Stimulated activated CD4-positive, alpha-beta T cell treated with anti-CD3 and anti-CD28 coated beads, Interleukin-4, amount 100 ng/mL, for 1 hour (primary cell): ENCODE results near the gene ADD3.
"Not testable (repeated sequence)": the region's sequence is repeated elsewhere in the genome, so short reads cannot be mapped to it uniquely, and the experiment has no call there.

Experiments used
- DNase-seq: peaks from one replicate; pipeline ENCODE4 v3.0.0-alpha.2; 2020

The ADD3 gene

DNA sequence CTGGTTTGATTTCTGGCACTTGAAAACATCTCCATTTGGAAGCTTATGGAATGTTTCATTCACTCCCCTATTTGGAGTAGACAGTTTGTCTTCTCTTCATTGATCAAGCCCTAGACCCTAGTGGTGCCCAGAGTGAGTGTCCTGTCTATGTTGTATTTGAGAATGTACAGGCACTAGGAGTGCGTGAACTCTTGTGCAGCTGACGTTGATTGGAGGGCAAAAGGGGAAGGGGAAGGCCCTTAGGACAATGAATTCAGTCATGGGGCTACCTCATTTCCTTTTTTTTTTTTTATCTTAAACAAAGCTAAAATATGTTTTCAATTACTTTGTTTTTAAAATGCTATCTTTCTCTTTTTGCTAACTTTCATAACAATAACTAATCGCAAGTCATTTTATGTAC, 66.5 kb downstream of the ADD3 start:
- DNase-seq = no peak

DNA sequence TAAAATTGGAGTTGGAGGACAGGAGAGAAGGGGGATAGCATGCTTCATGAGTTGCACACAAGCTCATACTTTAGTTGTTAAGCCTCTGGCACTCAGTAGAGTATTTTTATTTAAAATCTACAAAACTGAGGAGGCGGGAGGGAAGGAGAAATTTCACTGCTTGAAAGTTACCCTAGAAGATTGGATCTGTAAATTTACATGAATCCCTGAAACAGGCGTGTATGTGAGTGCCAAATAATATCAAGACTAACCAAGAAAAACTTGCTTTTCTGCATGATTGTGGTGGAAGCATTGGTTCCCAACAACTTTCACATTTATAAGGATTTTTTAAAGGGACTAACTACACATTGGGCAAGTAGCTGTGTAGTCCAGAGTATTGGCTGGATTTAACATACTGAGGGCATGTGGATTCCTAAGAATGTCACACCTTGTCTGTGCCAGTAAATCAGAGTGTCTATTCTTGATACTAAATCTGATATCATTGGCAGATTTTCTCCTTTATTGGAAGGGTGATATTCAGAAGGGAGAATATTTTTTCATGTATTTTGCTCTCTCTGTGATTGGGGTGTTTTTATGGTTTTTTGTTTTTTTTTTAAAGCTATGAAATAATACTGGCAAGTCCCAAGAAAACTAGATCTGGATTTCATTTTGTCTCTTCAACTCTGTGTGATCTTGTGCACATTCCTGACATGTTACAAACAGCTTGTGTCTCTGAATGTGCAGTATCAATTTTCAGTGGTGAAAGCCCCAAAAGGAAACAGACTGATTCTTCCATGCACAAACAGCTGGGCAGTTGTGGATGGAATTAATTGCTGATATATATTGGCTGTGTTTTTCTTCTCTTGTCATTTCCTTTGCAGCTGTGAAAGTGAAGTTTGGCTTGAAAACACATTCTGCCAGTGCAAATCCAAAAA, 67.2 kb downstream of the ADD3 start:
- DNase-seq = no peak

DNA sequence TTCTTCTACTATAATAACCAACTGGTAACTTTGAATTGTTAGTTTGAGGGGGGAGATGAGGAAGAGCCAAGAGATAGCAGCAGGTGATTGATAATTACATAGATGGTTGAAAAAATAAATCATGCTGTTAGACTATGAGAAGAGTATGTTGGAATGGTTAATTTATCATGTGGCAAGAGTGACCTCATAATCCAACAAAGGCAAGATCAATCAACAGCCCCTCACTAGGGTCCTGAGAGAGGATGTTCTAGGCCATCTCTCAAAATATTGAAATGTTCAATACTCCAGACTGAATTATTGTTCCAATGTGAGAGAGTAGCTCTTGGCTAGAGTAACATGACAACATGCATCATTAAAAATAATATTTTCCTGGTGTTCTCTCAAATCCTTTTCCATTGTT, 67.9 kb downstream of the ADD3 start:
- DNase-seq = no peak

DNA sequence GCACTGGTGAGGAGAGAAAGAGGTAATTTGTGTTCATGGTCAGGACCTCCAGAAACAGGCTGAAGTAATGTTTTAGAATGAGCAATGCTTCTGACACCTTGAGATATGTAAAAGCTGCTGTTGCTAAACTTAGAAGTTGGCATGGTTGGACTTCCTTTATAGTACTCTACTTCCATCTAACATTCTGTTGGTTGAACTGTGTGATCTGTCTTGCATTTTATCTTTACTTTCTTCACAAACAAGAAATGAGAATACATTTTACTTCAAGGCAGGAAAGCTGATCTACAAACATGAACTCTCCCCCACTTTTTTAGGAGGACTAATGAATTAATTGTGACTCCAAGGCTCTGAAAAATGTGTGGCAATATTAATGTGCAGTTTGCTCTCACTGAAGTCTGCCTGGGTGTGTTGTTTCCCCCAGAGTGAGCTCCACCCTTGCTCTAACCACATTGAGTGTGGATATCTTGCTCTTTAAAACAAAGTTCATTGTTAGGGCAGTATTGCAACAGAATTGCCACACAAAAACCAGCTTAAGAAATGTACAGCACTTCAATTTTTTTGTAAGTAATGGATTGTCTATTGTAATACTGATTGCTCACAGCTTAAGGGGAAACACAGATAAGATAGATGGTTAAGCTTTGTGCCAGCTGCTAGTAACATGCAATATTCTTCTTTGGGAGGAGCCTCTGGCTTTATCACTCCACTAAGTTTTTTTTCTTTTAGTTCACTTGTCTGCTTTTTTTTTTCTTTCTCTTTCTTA, 69.0 kb downstream of the ADD3 start:
- DNase-seq = no peak

DNA sequence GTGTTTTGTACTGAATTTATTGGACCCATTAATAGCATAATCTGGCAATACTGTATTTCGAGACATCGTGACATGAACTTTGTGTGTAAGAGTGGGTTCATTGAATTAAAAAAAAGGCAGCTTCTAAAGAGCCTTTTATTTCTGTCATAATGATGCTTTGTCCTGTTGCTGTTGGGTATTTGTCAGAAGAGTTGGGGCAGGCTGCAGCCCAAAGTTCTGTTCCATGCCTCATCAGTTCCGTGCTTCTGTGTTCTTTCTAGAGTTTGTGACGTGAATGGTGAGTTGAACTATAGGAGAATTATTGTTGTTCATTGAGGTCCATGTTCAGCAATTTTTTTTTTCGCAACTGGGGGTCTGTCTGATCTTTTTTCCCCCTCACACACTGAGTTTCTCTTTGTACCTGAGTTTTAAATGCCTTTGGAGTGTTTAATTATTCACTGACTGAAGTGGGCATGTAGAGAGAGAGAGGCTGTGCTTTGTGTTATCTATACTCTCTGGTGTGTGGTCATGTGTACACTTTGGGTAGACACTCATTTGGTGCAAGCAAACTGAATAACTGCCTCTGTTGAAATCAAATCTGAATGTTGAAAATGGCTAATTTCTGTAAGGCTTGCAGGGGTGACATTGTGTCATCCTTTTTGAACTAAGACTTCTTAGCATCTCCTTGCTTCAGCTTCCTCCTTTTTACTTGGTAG, 69.8 kb downstream of the ADD3 start:
- no peak for DNase-seq

DNA sequence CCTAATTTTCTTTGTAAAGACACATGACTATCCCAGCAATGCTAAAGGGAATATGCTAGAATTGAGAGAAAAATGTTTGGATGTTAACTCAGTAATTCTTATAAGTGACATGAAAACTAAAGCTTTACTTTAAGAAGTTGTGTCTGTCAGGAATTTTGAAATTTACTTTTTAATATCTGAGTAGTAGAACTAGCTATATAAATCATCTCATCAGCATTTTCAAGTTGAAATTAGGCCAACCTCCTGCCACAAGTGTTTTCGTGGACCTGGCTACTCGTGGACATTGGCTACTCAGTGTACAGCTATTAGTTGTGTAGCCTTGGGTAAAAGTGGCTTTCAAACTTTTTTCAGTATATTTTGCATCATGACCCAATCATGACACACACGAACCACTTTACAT, 70.5 kb downstream of the ADD3 start:
- no peak for DNase-seq

DNA sequence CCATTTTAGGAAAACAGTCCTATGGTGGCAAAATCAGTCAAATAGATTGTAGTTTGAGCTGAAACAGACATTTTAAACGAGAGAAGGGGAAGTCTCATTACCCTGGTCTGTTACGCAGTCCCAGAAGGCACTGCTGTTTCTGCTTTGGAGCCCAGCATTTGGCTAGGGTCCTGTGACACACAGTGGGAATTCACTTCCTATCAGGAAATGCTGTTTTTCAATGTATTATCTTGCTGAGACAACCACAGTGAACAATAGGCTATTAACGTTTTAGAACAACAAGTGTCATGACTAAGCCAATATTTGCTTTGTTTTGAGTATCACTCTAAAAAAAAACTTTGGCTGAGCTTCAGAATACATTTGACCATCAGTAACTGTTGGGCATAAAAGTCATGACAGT, 74.1 kb downstream of the ADD3 start:
- DNase-seq = no peak

DNA sequence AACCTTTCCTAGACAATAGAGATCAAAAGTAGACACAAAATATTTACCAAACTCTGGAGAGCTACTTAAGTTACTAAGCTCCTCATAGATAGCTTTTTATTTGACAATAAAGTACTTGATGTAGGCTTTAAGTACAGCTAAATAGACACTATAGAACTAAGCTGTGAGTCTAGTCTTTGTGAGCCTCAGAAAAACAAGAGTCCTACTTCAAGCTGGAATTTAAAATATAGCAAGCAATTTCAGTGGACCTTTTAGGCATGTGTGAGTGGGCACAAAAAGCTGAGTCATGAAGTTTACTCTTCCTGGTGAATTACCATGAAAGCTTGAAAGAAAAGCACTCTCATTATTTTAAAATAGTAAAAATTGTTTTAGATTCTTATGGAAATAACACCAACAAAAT, 76.1 kb downstream of the ADD3 start:
- no peak for DNase-seq

DNA sequence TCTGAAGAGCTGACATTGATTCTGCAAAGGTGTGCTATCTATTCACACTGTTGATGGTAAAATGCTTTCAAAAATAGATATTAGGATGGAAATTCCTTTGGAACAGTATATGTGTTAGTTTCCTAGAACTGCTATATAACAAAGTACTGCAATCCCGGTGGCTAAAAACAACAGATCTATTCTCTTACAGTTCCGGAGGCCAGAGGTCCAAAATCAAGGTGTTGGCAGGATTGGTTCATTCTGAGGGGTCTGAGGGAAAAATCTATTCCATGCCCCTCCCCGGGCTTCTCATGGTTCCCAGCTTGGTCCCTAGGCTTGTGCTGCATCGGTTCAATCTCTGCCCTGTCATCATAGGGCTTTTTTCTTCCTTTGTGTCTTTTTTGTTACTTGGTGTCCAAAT, 79.9 kb downstream of the ADD3 start:
- no peak for DNase-seq

DNA sequence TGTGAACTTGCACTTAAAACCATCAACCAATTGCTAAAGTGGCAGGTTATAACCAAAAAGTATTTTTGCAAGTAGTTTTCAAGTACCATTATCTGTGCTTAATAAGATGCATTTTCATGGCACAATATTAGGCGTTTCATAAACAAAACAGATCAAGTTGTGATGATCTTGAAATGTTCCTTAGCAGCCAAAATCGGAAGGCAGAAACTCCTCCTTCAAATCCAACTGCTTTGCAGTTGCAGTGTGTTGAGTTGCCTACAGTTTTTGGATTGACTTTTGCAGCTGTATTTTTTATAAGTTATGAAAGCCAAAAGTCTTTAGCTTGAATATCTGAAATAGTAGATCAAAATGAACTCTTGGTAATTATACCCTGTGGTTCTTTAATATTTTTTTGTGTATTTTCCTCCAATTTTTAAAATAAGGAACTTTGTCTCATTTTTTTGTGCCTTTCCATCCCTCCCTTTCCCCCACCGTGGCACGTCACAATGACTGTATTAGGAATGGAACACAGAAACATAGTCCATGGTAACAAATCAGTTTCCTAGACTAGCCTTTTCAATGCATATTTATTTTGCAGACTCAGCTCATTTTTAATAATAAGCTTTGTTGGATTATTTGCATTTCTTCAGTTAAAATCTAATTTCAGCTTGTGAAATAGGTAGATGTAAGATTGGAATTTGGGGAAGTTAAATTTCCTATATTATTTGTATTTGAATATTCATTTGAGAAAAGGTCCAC, 80.8 kb downstream of the ADD3 start:
- no peak for DNase-seq

DNA sequence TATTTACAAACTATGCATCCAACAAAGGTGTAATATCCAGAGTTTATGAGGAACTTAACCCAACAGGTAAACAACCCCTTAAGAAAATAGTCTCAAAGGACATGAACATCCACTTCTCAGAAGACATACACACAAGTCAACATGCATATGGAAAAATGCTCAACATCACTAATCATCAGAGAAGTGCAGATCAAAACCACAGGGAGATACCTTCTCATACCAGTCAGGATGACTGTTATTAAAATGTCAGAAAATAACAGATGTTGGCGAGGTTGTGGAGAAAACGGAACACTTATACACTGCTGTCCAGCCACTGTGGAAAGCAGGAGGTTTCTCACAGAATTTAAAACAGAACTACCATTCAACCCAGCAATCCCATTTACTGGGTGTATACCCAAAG, 84.0 kb downstream of the ADD3 start:
- DNase-seq = no peak

DNA sequence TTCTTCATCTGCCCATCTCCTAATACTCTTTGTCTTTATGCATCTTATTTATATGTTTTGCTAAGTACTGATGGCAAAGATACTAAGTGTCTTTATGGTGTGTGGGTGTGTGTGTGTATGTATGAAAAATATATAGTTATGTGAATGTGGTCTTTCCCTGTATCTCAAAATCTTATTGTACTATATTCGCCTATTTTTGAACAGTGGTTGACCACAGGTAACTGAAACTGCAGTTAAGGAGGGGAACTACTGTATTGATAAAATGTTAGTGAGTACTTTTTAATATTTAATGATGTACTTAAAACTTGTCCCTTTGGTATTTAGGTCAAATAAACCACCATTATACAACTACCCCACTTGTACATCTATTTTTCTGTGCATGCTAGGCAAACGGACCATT, 85.9 kb downstream of the ADD3 start:
- DNase-seq = no peak

DNA sequence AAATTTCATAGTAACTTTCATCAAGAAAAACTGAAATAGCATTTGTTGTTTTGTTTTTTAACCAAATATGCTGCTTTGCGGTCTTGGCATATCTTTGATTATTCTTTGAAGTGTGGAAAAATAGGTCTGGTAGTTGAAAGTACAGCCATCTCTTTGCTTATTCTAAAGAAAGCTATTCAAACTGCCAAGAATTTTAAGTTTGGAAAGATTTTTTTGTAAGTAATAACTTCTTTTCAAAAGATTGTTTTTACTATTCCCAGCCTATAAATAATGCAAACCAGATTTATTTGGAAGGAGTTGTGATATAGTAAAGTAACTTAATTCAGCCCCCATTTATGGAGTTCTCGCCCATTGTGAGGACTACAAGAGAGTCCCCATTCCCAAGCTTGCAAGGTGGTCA, 87.0 kb downstream of the ADD3 start:
- no peak for DNase-seq

DNA sequence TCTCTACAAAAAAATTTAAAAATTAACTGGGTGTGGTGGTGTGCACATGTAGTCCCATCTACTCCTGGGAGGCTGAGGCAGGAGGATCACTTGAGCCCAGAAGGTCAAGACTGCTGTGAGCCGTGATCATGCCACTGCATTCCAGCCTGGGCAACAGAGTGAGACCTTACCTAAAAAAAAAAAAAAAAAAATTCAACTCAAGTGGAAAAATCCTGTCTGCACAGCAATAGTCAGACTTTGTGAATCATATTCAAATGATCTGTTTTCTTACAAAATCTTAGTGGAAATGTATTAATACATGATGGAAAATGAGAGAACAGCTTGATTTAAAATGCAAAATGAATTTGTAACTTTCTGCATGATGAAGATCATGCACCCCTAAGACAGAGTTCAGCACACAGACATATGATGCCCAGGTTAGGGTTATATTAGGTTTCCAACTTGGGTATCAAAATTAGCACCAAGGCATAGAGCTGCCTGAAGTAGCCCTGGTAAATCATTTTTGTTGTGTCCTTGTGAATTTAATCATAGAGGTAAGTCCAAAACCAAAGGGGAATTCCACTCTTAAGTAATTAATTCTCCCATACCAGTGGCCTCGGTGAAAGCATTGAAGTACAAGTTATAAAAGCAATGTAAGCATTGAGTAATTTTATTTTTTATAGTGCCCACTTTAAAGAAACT, 93.8 kb downstream of the ADD3 start:
- DNase-seq = no peak

DNA sequence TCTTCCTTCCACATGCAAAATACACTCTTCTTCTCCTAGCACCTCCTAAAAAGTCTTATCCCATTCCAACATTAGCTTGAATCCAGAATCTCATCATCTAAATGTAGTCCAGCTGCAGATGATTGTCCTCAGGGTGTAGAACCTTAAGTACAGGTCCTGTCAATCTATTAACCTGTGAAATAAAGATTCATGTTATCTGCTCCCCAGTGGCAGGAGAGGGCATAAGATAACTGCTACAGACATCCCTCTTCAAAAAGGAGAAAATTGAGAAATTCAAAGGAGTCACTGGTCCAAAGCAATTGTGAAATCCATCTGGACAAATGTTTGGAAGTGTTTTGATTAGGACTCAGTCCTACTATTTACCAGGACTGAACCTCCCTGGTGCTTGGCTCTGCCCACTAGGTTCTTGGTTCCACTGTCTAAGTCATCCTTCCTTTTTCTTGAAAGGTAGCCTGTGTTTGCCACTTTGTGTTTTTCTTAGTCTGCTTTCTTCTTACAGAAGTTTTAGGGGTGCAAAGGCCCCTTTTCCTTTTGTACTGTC, 96.2 kb downstream of the ADD3 start:
- no peak for DNase-seq

DNA sequence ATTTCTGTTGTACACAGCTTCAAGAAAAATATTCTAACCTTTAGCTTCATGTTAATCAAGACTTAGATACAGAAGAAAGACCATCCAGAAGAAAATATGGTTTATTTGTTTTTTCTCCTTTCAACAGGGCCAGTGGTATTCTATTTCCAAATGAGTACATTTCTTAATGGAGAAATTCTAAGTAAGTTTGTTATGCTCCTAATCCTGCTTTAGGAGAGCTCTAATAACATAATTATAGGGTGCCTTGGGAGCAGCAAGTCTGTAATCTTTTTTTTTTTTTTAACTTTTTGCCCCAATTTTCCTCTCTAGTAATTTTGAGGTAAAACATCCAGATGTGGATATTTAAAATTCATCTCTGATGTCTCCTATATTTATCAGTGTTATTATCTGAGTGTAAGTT, 98.1 kb downstream of the ADD3 start:
- no peak for DNase-seq

DNA sequence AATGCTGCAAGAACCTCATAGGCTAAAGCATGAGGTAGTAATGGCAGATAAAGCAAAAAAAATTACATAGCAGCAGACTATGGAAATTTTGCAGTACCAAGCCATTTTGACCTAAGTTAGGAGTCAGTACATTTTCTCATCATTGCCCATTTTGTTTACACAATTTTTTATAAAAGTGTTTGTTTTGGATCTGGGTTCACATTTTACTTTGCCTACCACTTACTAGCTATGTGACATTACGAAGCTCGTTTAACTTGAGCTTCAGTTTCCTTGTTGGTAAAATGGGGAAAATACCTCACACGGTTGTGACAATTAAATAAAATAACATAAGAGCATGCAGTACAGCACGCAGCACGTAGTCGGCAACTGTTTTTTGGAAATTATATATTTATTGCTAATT, 99.6 kb downstream of the ADD3 start:
- no peak for DNase-seq

DNA sequence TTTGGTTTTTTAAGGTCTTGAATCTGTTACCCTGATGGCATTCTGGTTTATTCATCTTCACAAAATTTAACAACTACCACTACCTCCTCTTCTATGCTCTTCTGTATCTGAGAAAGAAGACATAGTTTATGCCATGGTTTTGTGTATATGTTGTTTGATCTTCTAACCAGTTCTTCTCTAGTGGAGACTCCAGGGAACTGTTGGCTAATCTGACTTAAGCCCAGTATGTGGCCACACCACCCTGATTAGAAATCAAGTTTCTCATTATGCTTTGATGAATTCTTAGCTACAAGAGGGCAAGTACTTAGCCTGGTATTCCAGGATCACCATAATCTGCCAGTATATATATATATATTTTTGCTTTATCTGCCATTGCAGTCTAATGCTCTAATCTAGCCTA, 100.1 kb downstream of the ADD3 start:
- no peak for DNase-seq

DNA sequence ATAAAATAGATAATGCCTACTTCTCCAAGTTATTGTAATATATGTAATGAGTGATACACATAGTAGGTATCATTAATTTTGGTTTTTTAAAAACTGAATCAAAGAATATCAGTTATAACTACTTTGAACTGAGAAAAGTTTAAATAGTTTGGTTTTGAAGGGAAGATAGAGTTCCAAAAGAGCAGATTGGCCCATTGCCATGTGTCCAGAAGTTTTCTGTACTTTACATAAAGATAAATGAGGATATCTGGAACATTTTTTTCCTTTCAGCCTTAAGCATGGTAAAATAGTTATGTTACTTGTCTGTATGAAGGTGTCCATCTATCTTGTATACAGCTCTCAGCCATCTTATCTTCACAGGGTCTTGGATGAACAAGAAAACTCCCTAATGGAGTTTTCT, 101.7 kb downstream of the ADD3 start:
- no peak for DNase-seq

DNA sequence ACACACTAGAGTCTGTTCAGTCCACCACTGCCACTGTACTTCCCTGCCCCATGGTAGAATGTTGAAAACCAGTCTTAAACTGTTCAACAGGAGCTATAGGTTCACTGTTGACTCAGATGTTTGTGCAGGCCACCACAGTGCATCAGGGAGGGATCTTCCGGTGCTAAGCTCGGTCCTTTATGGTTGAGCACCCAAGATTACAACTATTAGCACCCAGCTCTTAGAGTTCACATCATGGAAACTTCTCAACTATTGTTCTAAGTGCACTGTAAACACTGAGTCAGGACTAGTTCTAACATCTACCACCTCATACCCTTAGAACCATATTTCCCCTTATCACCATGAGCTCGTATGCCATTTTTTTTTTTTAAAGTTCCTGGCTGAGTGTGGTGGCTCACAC, 102.6 kb downstream of the ADD3 start:
- DNase-seq = no peak

DNA sequence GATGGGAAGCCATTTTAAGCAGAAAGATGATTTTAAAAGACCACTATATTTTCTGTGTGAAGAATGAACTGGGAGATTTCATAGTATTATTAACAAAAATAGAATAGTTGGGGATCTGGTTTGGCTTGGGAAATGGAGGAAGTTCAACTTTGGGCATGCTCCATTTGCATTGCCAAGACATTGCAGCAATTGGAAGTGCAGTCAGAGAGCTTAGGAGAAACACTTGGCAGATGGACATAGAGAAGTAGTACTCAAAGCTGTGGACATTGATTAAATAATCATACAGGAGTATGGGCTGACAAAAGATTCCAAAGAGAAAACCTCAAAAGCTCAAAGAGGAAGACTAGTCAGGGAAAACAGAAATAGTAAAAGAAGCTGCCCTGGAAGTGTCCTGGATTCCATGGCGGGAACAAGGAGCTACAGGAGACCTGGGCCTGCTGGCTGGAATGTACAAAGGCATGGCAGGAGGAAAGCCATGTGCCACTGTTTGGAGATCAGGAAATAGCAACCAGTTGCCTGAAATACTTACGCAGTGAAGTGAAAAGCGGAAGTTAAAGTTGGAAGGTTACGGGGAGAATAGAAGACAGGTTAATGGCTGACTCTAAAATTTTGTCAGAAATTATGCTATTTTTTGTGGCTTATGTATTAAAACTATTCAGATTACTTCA, 106.0 kb downstream of the ADD3 start:
- no peak for DNase-seq

DNA sequence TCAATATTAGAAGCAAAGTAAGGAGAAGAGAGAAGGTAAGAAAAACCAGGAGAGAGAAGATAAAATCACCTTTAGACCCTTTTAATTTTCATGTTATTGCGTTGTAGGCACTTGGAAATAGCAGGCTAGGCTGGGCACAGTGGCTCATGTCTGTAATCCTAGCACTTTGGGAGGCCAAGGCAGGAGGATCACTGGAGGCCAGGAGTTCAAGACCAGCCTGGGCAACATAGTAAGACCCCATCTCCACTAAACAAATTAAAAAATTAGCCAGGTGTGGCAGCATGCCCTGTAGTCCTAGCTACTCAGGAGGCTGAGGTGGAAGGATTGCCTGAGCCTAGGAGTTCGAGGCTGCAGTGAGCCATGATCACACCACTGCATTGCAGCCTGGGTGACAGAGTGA, 106.9 kb downstream of the ADD3 start:
- DNase-seq = not testable (repeated sequence)
